GM12878 (cell line): Measurements from ENCODE around the gene MSANTD3. TPM values are rescaled to one million over a fixed set of nuclear protein-coding genes. Genes with fewer than 3 reads are reported as not detected.

Source experiments
- BACH1 ChIP-seq: fragments of 450-650 bp; IDR thresholded peaks from 2 replicates; pipeline ENCODE4 v1.6.1; 2017; ENCODE audit warnings: mild to moderate bottlenecking, borderline replicate concordance
- BMI1 ChIP-seq: fragments of 450-650 bp; IDR thresholded peaks from 2 replicates; pipeline ENCODE4 v1.6.1; 2016; ENCODE audit warnings: mild to moderate bottlenecking, moderate library complexity, borderline replicate concordance
- CHD2 ChIP-seq: IDR thresholded peaks from 2 replicates; pipeline ENCODE4 v1.6.1; 2011; ENCODE audit warnings: low read depth, low read length, improper control_type of control experiment, borderline replicate concordance
- CTCF ChIP-seq, 3 experiments: IDR thresholded peaks in 2 of 3; conservative IDR thresholded peaks in 1 of 3; 2 replicates each; pipeline ENCODE4 v1.5.1; 2011; ENCODE audit warnings: low read depth in 3 of 3, low read length in 3 of 3, mild to moderate bottlenecking in 3 of 3, control low read depth in 2 of 3, moderate library complexity in 2 of 3, inconsistent platforms in 1 of 3, mixed read lengths in 1 of 3; ENCODE audit not compliant: control insufficient read depth in 2 of 3, insufficient read depth in 1 of 3; ENCODE audit errors: extremely low read depth in 1 of 3
- E2F8 ChIP-seq: fragments of 450-650 bp; IDR thresholded peaks from 2 replicates; pipeline ENCODE4 v1.6.1; 2018; ENCODE audit warnings: mild to moderate bottlenecking, low read depth, moderate library complexity; ENCODE audit not compliant: partially characterized antibody
- GATAD2B ChIP-seq: fragments of 450-650 bp; conservative IDR thresholded peaks from 2 replicates; pipeline ENCODE4 v1.6.1; 2017; ENCODE audit warnings: low read depth, mild to moderate bottlenecking, moderate library complexity
- IKZF2 ChIP-seq, 2 experiments: fragments of 450-650 bp; IDR thresholded peaks; 2 replicates each; pipeline ENCODE4 v1.6.1; 2017; ENCODE audit warnings: mild to moderate bottlenecking in 2 of 2, moderate library complexity in 2 of 2
- IRF3 ChIP-seq: fragments of 450-650 bp; IDR thresholded peaks from 2 replicates; pipeline ENCODE4 v1.6.1; 2014; ENCODE audit warnings: mild to moderate bottlenecking
- KAT2A ChIP-seq: conservative IDR thresholded peaks from 2 replicates; pipeline ENCODE4 v1.6.1; 2011; ENCODE audit warnings: low read depth, low read length; ENCODE audit not compliant: control insufficient read depth
- KLF5 ChIP-seq: fragments of 450-650 bp; IDR thresholded peaks from 2 replicates; pipeline ENCODE4 v1.6.1; 2014; ENCODE audit warnings: mild to moderate bottlenecking; ENCODE audit not compliant: partially characterized antibody
- MEF2B ChIP-seq: fragments of 450-650 bp; IDR thresholded peaks from 2 replicates; pipeline ENCODE4 v1.6.1; 2018; ENCODE audit warnings: mild to moderate bottlenecking, moderate library complexity; ENCODE audit not compliant: partially characterized antibody, poor library complexity, severe bottlenecking
- NFYA ChIP-seq: IDR thresholded peaks from 2 replicates; pipeline ENCODE4 v1.6.1; 2011; ENCODE audit warnings: low read depth, mild to moderate bottlenecking, low read length, improper control_type of control experiment, borderline replicate concordance
- NRF1 ChIP-seq: conservative IDR thresholded peaks from 2 replicates; pipeline ENCODE4 v1.6.1; 2011; ENCODE audit warnings: mild to moderate bottlenecking, low read depth, low read length, improper control_type of control experiment
- POLR2AphosphoS5 ChIP-seq: IDR thresholded peaks from 2 replicates; pipeline ENCODE4 v1.6.1; 2011; ENCODE audit warnings: mild to moderate bottlenecking, low read length, inconsistent platforms
- RBBP5 ChIP-seq: fragments of 200-600 bp; sonication (generic); conservative IDR thresholded peaks from 2 replicates; pipeline ENCODE4 v1.6.1; 2016
- SIN3A ChIP-seq: IDR thresholded peaks from 2 replicates; pipeline ENCODE4 v1.6.1; 2012; ENCODE audit warnings: low read depth, low read length, improper control_type of control experiment
- SMAD5 ChIP-seq: IDR thresholded peaks from 2 replicates; pipeline ENCODE4 v1.6.1; 2016; ENCODE audit warnings: antibody characterized with exemption, low read depth
- SUZ12 ChIP-seq: fragments of 200-600 bp; sonication (generic); IDR thresholded peaks from one replicate; pipeline ENCODE4 v1.6.1; 2018; ENCODE audit warnings: antibody characterized with exemption, mild to moderate bottlenecking; ENCODE audit not compliant: unreplicated experiment
- ZBTB40 ChIP-seq: fragments of 450-650 bp; IDR thresholded peaks from 2 replicates; pipeline ENCODE4 v1.6.1; 2016; ENCODE audit warnings: mild to moderate bottlenecking, moderate library complexity, borderline replicate concordance
- polyA plus RNA-seq, 11 experiments: library from polyadenylated mRNA; depleted of rRNA in 4 of 11; unstranded in 6 of 11; stranded (reverse) in 5 of 11; fragments of >200 nt; fragmentation: Nextera tagmentation in 4 of 11; fragmentation: Illumina TruSeq in 1 of 11; extraction: Ambion mirVana in 4 of 11; extraction: Trizol in 1 of 11; gene quantifications; 1 replicate in 1 of 11; 2 replicates in 10 of 11; pipeline versions ENCODE4 v1.2.1 to v1.2.3, GENCODE V29; 2011 to 2016; ENCODE audit warnings: inconsistent platforms in 2 of 11, missing spikeins in 2 of 11, low read depth in 1 of 11
- total RNA-seq, 4 experiments: library from RNA; depleted of rRNA in 3 of 4; stranded (reverse); fragments of >200 nt in 3 of 4; fragmentation: Illumina TruSeq in 1 of 4; extraction: Trizol in 1 of 4; gene quantifications; 2 replicates each; pipeline versions ENCODE4 v1.2.1 to v1.2.3, GENCODE V29; 2013 to 2021

Gene MSANTD3
- total and polyA plus RNA-seq, 10 of the 15 experiments (the other 5 are each of a cell fraction or from before 2014, with no cell fraction given), result 5.8 to 21.2 (median 14.7) TPM

- no peak for TF ChIP-seq BMI1
- no peak for TF ChIP-seq CHD2
- no peak for TF ChIP-seq POLR2AphosphoS5
- no peak for TF ChIP-seq E2F8
- no peak for TF ChIP-seq KAT2A
- no peak for TF ChIP-seq ZBTB40
- no peak for TF ChIP-seq IKZF2 (IDR thresholded peaks at IDR 0.05)
- no peak for TF ChIP-seq SIN3A
- TF ChIP-seq KLF5, result no peak
- TF ChIP-seq SUZ12, result no peak
- no peak for TF ChIP-seq BACH1
- TF ChIP-seq GATAD2B, result 0 out of 2 replicates have a peak, but pooled peaks have one; percentile 18
- no peak for TF ChIP-seq IRF3
- TF ChIP-seq MEF2B, result peak; percentile 17
- TF ChIP-seq CTCF (IDR thresholded peaks at IDR 0.05 in 2 of 3, conservative IDR thresholded peaks at IDR 0.05 in 1 of 3; ENCODE audit: control insufficient read depth in 2 of 3, extremely low read depth in 1 of 3, insufficient read depth in 1 of 3, low read depth in 3 of 3, low read length in 3 of 3), result peak in 1 of 3 experiments; percentile 18; a peak in 1 of 6 replicates
- TF ChIP-seq RBBP5, result no peak
- no peak for TF ChIP-seq NRF1
- TF ChIP-seq SMAD5, result no peak
- TF ChIP-seq NFYA, result no peak
These were observed at the start of gene MSANTD3 (continued) for GRCh38 chr9:100426530-100427365.
